Tibial nerve (tissue), 3 donors: ENCODE measurements around the gene SAFB.

Experiments used
- CTCF ChIP-seq, 5 experiments: fragments of 200-600 bp in 3 of 5; fragments of 450-650 bp in 2 of 5; sonication (generic) in 3 of 5; IDR thresholded peaks; one replicate each; pipeline ENCODE4 v1.5.1; 2016 to 2019; ENCODE audit warnings: antibody characterized with exemption in 5 of 5, mild to moderate bottlenecking in 3 of 5, moderate library complexity in 2 of 5
- POLR2A ChIP-seq, 2 donors: fragments of 450-650 bp; IDR thresholded peaks; one replicate each; pipeline ENCODE4 v1.6.1; 2017; ENCODE audit warnings: antibody characterized with exemption in 2 of 2, mild to moderate bottlenecking in 2 of 2, moderate library complexity in 2 of 2

- TF ChIP-seq CTCF (IDR thresholded peaks at IDR 0.05) (no peak), POLR2A (IDR thresholded peaks at IDR 0.05) (no peak)
Measured at GRCh38 chr19:5625641-5626040, 2.8 kb downstream of the SAFB start.
